SK-N-SH (cell line): Measurements from ENCODE around the gene PLA2G5.
"Not testable (repeated sequence)": the region's sequence is repeated elsewhere in the genome, so short reads cannot be mapped to it uniquely, and the experiment has no call there.

Experiments
- CTCF ChIP-seq: fragments of 200-600 bp; sonication (generic); IDR thresholded peaks from 2 replicates; pipeline ENCODE4 v1.6.1; 2017; ENCODE audit warnings: antibody characterized with exemption, mild to moderate bottlenecking, moderate library complexity
- EZH2phosphoT487 ChIP-seq: fragments of 200-600 bp; sonication (generic); IDR thresholded peaks from 2 replicates; pipeline ENCODE4 v1.6.1; 2017; ENCODE audit warnings: low read depth, mixed run types, mild to moderate bottlenecking, antibody characterized with exemption, moderate library complexity, borderline replicate concordance
- POLR2AphosphoS5 ChIP-seq: IDR thresholded peaks from 2 replicates; pipeline ENCODE4 v1.6.1; 2012; ENCODE audit warnings: low read depth, low read length
- REST ChIP-seq: IDR thresholded peaks from 2 replicates; pipeline ENCODE4 v1.6.1; 2012; ENCODE audit warnings: mild to moderate bottlenecking, low read depth, low read length, moderate library complexity
- TEAD4 ChIP-seq: IDR thresholded peaks from 2 replicates; pipeline ENCODE4 v1.4.0; 2012; ENCODE audit warnings: mild to moderate bottlenecking, borderline replicate concordance; ENCODE audit not compliant: insufficient read depth

- not testable (repeated sequence) for TF ChIP-seq TEAD4, POLR2AphosphoS5, REST, CTCF, EZH2phosphoT487
Observed at GRCh38 chr1:20030436-20031151, 39.4 kb upstream of the PLA2G5 start.
